HEK293 (cell line): ENCODE data around the gene PEPD.

Experiments used
- CTCF ChIA-PET: fragments of 350-600 bp; formaldehyde crosslinking; extraction: SDS; loops from one replicate; lab custom pipeline; 2021; ENCODE audit warnings: antibody characterized with exemption; lab: Yijun Ruan, JAX
- POLR2A ChIA-PET: fragments of 300-600 bp; formaldehyde crosslinking; extraction: SDS; loops from one replicate; lab custom pipeline; 2020; ENCODE audit warnings: antibody characterized with exemption, inconsistent platforms; lab: Yijun Ruan, JAX
- H3K27ac ChIP-seq: fragments of 200-500 bp; sonication (Bioruptor generic); 2 replicates; pipeline ENCODE4 v1.5.1; 2014; ENCODE audit warnings: low read depth, low read length, control low read depth, inconsistent platforms; ENCODE audit errors: extremely low read depth
- H3K36me3 ChIP-seq, 2 experiments: fragments of 200-500 bp in 1 of 2; sonication (Bioruptor generic) in 1 of 2; 1 replicate in 1 of 2; 2 replicates in 1 of 2; pipeline ENCODE4 v1.5.1; 2014 to 2017; ENCODE audit warnings: inconsistent platforms in 2 of 2, low read length in 2 of 2; ENCODE audit not compliant: control insufficient read depth in 2 of 2, insufficient read depth in 1 of 2
- H3K4me1 ChIP-seq: fragments of 200-500 bp; sonication (Bioruptor generic); 2 replicates; pipeline ENCODE4 v1.5.1; 2014; ENCODE audit warnings: mild to moderate bottlenecking, low read length, inconsistent platforms; ENCODE audit not compliant: control insufficient read depth, insufficient read depth
- H3K4me3 ChIP-seq: 2 replicates; pipeline ENCODE4 v1.5.1; 2011; ENCODE audit warnings: low read depth, mild to moderate bottlenecking, control low read depth, low read length, moderate library complexity
- H3K9me3 ChIP-seq: fragments of 200-500 bp; sonication (Bioruptor generic); 2 replicates; pipeline ENCODE4 v1.5.1; 2014; ENCODE audit warnings: low read depth, low read length, inconsistent platforms; ENCODE audit not compliant: control insufficient read depth, insufficient read depth
- BCL11A ChIP-seq: fragments of 450-650 bp; formaldehyde crosslinking; IDR thresholded peaks from 2 replicates; pipeline ENCODE4 v1.5.1; 2016; ENCODE audit warnings: low read depth, missing biosample characterization, missing genetic modification characterization
- BCL11B ChIP-seq: fragments of 450-650 bp; formaldehyde crosslinking; IDR thresholded peaks from 2 replicates; pipeline ENCODE4 v1.5.1; 2016; ENCODE audit warnings: low read depth, missing biosample characterization, missing genetic modification characterization
- GFI1B ChIP-seq: fragments of 450-650 bp; formaldehyde crosslinking; IDR thresholded peaks from 2 replicates; pipeline ENCODE4 v1.5.1; 2016; ENCODE audit warnings: missing biosample characterization, missing genetic modification characterization
- SCRT1 ChIP-seq: fragments of 450-650 bp; formaldehyde crosslinking; IDR thresholded peaks from 2 replicates; pipeline ENCODE4 v1.5.1; 2016; ENCODE audit warnings: missing biosample characterization, missing genetic modification characterization, borderline replicate concordance
- SCRT2 ChIP-seq: fragments of 450-650 bp; formaldehyde crosslinking; IDR thresholded peaks from 2 replicates; pipeline ENCODE4 v1.5.1; 2016; ENCODE audit warnings: missing biosample characterization, missing genetic modification characterization
- WT1 ChIP-seq: fragments of 450-650 bp; formaldehyde crosslinking; IDR thresholded peaks from 2 replicates; pipeline ENCODE4 v1.5.1; 2016; ENCODE audit warnings: missing biosample characterization, missing genetic modification characterization
- ZFHX2 ChIP-seq: fragments of 450-650 bp; formaldehyde crosslinking; conservative IDR thresholded peaks from 2 replicates; pipeline ENCODE4 v1.5.1; 2016; ENCODE audit warnings: missing biosample characterization, missing genetic modification characterization
- ZNF146 ChIP-seq: fragments of 450-650 bp; formaldehyde crosslinking; IDR thresholded peaks from 2 replicates; pipeline ENCODE4 v1.5.1; 2016; ENCODE audit warnings: missing biosample characterization, missing genetic modification characterization
- ZNF148 ChIP-seq: fragments of 450-650 bp; formaldehyde crosslinking; IDR thresholded peaks from 2 replicates; pipeline ENCODE4 v1.5.0; 2017; ENCODE audit warnings: missing biosample characterization, missing genetic modification characterization, borderline replicate concordance
- ZNF202 ChIP-seq: fragments of 450-650 bp; formaldehyde crosslinking; IDR thresholded peaks from 2 replicates; pipeline ENCODE4 v1.5.1; 2016; ENCODE audit warnings: missing biosample characterization, missing genetic modification characterization, borderline replicate concordance
- ZNF426 ChIP-seq: fragments of 450-650 bp; formaldehyde crosslinking; IDR thresholded peaks from 2 replicates; pipeline ENCODE4 v1.5.1; 2017; ENCODE audit warnings: missing biosample characterization, missing genetic modification characterization, mild to moderate bottlenecking, inconsistent platforms, moderate library complexity
- ZNF433 ChIP-seq: fragments of 450-650 bp; formaldehyde crosslinking; IDR thresholded peaks from 2 replicates; pipeline ENCODE4 v1.5.1; 2016; ENCODE audit warnings: missing biosample characterization, missing genetic modification characterization, low read depth
- ZNF513 ChIP-seq: fragments of 450-650 bp; IDR thresholded peaks from 2 replicates; pipeline ENCODE4 v1.5.1; 2018; ENCODE audit warnings: missing biosample characterization, missing genetic modification characterization
- ZSCAN4 ChIP-seq: fragments of 450-650 bp; formaldehyde crosslinking; IDR thresholded peaks from 2 replicates; pipeline ENCODE4 v1.5.1; 2017; ENCODE audit warnings: missing biosample characterization, missing genetic modification characterization

PEPD gene

GRCh38 chr19:33363476-33363875 is 158.1 kb downstream of the PEPD start:
- no peak overlapping the region for H3K4me3 ChIP-seq
- POLR2A ChIA-PET, result interaction anchor here (1.4 to 2.5 kb wide), 2 partner anchors 10 to 60 kb away, joined by 4 to 9 read pairs; partner anchors contain the start of gene CEBPG
- no peak overlapping the region for H3K27ac ChIP-seq
- no peaks in the 10 kb centered on the region for H3K36me3 ChIP-seq
- TF ChIP-seq ZNF148 (tag by site-specific recombination) (no peak), ZSCAN4 (tag by site-specific recombination) (peak; percentile 80)
- CTCF ChIA-PET, result interaction anchor here (1.1 to 1.7 kb wide), 4 partner anchors 11 to 408 kb away, joined by 3 to 4 read pairs (median 4); no protein-coding TSS in a partner anchor
- H3K9me3 ChIP-seq, result no peaks in the 10 kb centered on the region
- no peaks in the 10 kb centered on the region for H3K4me1 ChIP-seq

GRCh38 chr19:33362508-33363228 is 158.9 kb downstream of the PEPD start:
- TF ChIP-seq SCRT1, result peak; percentile 94
- TF ChIP-seq ZNF426 (tag by site-specific recombination), result no peak
- TF ChIP-seq ZNF202 (tag by site-specific recombination), result no peak
- TF ChIP-seq SCRT2, result peak; percentile 95
- TF ChIP-seq, all 188 proteins: peak for 2
- no peaks in the 10 kb centered on the region for H3K36me3 ChIP-seq
- H3K27ac ChIP-seq, result no peak overlapping the region
- H3K4me1 ChIP-seq, result no peaks in the 10 kb centered on the region
- no peak overlapping the region for H3K4me3 ChIP-seq
- H3K9me3 ChIP-seq, result no peaks in the 10 kb centered on the region
- ChIA-PET POLR2A (interaction anchor here (1.4 to 2.5 kb wide), 2 partner anchors 11 to 59 kb away, joined by 4 to 9 read pairs; partner anchors contain the start of gene CEBPG), CTCF (interaction anchor here (1.1 to 1.7 kb wide), 4 partner anchors 12 to 408 kb away, joined by 3 to 4 read pairs (median 4); no protein-coding TSS in a partner anchor)

- CTCF ChIA-PET, result interaction anchor here (0.7 to 1.6 kb wide), 9 partner anchors 9 to 785 kb away, joined by 3 to 8 read pairs (median 3); no protein-coding TSS in a partner anchor
- no peaks in the 10 kb centered on the region; a peak in 1 of 3 replicates for H3K36me3 ChIP-seq
- H3K4me3 ChIP-seq, result no peak overlapping the region
- TF ChIP-seq WT1 (tag by site-specific recombination) (no peak), GFI1B (tag by site-specific recombination) (no peak), ZNF146 (tag by site-specific recombination) (peak; percentile 90), BCL11A (tag by site-specific recombination) (no peak), ZNF513 (tag by site-specific recombination) (peak; percentile 26; the same call in 1 of the 2 replicates), BCL11B (no peak), ZFHX2 (tag by site-specific recombination) (no peak), ZNF433 (tag by site-specific recombination) (0 out of 2 replicates have a peak, but pooled peaks have one; percentile 15)
- TF ChIP-seq, all 188 proteins: peak for 3
- Histone ChIP-seq H3K9me3 (peaks cover 2% of the 10 kb centered on the region; the same call in 1 of the 2 replicates), H3K4me1 (no peaks in the 10 kb centered on the region), H3K27ac (no peak overlapping the region)
- POLR2A ChIA-PET, result no interaction called here
Observed at GRCh38 chr19:33359581-33359980, 162.0 kb downstream of the PEPD start.
